GM21717 (cell line): ENCODE data around the gene SLC12A9.

Experiments used
- ATAC-seq: cut with Tn5 transposase; IDR thresholded peaks from one replicate; pipeline ENCODE4 v1.9.1; 2021; ENCODE audit warnings: mild to moderate bottlenecking, moderate library complexity; ENCODE audit not compliant: unreplicated experiment

SLC12A9 gene

DNA sequence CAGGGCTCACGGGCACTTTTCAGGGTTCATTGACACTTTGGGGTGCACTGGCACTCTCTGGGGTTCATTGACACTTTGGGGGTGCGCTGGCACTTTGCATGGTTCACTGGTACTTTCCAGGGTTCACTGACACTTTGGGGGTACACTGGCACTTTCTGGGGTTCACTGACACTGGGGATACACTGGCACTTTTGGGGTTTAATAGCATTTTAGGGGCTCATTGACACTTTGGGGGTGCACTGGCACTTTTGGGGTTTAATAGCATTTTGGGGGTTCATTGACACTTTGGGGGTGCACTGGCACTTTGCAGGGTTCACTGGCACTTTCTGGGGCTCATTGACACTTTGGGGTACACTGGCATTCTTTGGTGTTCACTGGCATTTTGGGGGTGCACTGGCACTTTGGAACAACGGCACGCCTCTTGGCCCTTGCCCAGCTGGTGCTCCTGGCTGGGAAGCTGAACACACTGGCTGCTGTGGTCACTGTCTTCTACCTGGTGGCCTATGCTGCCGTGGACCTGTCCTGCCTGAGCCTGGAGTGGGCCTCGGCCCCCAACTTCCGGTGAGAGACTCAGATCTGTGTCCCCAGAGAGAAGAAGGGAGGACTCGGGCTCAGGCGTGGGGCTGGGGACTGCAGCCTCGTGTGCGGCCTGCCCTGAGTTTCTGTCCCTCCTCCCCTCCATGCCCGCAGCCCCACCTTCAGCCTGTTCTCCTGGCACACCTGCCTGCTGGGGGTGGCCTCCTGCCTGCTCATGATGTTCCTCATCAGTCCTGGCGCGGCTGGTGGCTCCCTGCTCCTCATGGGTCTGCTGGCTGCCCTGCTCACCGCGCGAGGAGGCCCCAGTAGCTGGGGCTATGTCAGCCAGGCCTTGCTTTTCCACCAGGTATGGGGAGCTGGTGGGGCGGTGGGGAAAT, 8.4 kb downstream of the SLC12A9 start:
- ATAC-seq, result no peak

DNA sequence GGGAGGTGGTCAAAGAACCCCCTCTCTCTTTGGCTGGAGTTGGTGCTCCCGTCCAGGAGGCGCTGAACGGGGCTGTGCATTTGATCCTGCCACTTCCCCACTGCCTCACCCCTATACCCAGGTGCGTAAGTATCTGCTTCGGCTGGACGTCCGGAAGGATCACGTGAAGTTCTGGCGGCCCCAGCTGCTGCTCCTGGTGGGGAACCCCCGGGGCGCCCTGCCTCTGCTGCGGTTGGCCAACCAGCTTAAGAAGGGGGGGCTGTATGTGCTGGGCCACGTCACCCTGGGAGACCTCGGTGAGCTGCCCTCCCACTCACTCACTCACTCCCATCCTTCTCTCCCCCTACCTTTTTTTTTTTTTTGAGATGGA, 9.1 kb downstream of the SLC12A9 start:
- no peak for ATAC-seq

DNA sequence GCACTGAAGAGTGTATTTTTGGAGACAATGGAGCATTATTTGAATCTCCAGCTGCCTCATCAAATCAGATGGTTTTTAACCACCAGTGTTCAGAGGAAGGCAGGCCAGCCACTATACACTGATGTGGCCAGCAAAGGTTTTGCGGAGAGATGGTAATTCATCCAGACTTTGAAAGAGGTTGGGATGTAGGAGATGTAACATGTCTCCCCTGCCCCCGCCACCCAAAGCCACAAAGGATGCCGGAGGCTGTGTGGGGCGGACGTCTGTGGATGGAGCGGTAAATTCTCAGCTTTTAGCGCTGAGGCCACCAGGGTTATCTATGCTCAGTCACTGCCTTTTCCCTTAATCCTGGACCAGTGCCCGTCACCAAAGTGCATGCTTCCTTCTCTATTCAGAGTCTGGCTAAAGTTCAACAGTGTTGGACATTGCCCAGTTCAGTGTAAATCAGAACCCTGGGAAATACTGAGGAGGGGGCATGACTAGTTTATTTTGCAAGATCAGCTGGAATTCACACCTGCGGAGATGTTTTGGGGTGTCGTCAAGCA, 11.0 kb downstream of the SLC12A9 start:
- no peak for ATAC-seq

DNA sequence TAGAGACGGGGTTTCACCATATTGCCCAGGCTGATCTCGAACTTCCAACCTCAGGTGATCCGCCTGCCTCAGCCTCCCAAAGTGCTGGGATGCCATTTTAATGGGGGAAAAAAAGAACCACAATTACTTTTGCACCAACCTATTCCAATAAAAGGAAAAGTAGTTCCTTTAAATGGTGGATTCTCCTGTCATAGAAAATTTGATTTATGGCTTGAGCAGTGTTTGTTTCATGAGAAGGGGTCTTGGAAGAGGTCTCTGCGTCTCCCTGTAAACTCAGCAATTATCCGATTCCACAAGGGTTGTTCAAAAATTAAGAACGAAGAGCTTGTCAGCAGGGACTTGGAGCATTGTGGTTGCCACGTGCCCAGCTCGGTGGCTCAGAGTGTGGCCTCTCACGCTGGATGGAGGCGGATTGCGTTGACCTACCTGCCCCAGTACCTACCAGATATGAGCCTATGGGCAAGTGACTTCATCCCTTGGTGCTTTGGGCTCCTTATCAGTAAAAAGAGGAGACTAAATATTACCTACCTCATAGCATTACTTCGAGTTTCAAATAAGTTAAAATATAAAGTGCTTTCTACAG, 11.8 kb downstream of the SLC12A9 start:
- ATAC-seq, result no peak

DNA sequence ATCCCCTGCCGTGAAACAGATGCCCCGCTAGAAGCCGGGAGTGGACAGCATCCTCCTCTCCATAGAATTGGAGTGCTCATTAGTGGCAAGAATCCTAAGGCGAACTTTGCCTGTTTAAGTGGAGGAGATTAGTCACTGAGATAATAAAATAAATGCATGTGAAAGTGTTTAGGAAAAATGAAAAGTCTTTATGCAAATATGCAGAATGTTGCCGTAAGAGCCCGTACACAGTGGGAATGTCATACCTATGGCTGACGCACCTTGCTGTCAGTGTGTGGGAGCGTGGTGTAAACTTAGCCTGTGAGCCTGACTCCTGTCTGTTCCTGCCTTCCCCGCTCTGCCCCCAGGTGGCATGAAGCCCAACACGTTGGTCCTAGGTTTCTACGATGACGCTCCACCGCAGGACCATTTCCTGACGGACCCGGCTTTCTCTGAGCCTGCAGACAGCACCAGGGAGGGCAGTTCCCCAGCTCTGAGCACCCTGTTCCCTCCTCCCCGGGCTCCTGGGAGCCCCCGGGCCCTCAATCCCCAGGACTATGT, 12.9 kb downstream of the SLC12A9 start:
- ATAC-seq, result no peak

DNA sequence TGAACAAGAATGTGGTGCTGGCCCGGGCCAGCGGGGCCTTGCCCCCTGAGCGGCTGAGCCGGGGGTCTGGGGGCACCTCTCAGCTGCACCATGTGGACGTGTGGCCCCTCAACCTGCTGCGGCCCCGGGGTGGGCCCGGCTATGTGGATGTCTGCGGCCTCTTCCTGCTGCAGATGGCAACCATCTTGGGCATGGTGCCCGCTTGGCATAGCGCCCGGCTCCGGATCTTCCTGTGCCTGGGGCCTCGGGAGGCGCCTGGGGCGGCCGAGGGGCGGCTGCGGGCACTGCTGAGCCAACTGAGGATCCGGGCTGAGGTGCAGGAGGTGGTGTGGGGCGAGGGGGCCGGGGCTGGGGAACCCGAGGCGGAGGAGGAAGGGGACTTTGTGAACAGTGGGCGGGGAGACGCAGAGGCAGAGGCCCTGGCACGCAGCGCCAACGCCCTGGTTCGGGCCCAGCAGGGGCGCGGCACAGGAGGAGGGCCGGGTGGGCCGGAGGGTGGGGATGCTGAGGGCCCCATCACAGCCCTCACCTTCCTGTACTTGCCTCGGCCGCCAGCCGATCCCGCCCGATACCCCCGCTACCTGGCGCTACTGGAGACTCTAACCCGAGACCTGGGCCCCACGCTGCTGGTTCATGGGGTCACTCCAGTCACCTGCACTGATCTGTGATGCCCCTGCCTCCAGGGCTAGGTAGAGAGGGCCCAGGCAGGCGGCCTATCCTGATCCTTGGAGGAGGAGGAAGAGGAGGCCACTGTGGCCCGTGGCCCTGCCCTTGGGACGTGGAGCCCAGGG, 13.6 kb downstream of the SLC12A9 start:
- no peak for ATAC-seq

DNA sequence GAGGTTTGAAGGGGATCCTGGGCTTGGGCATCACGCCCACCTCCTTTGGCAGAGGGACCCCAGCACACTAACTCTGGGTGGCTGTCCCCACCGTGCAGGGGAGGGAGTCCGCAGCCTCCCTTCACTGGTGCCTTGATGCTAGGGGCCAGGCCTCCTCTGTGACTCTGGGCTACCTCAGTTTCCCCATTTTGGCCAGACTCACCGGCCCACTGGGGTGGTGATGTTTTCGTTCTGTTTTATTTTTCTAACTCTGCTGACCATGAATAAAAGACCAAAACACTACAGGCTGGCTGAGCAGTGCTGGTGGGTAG, 14.2 kb downstream of the SLC12A9 start:
- no peak for ATAC-seq

DNA sequence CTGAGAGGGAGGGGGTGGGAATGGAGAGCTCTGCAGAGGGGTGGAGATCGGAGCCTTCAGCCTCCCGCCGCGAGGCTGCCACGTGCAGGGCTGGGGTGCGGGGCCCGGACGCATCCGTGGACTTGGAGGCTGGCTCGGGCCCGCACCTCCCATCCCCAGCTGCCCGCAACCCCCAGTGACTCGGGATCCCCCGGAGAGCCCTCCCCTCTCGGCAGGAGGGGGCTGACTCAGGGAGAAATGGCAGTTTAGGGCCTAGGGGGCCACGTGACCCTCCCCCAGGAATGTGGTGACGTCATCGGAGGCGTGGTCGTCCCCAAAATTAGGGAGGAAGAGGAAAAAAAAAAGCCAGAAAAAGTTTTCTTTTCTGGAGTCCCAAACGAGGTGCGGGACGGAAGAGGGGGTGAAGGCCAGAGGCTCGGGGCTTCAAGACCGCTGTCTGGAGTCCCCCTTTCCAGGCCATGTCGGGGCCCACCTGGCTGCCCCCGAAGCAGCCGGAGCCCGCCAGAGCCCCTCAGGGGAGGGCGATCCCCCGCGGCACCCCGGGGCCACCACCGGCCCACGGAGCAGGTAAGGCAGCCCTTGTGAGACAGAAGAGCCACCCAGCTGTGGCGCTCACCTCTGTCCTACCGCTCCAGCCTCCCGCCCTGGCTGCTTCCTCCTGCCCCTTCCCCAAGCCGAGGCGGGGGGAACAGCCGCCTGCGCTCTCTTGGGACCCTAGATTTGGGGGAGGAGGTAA, 14.7 kb downstream of the SLC12A9 start, which contains the start of gene TRIP6:
TRIP6 (plus strand) TSS at position 348 of the 736 bp plus-strand sequence; CDS start at position 459, 111 bp downstream.
- ATAC-seq, result no peak

DNA sequence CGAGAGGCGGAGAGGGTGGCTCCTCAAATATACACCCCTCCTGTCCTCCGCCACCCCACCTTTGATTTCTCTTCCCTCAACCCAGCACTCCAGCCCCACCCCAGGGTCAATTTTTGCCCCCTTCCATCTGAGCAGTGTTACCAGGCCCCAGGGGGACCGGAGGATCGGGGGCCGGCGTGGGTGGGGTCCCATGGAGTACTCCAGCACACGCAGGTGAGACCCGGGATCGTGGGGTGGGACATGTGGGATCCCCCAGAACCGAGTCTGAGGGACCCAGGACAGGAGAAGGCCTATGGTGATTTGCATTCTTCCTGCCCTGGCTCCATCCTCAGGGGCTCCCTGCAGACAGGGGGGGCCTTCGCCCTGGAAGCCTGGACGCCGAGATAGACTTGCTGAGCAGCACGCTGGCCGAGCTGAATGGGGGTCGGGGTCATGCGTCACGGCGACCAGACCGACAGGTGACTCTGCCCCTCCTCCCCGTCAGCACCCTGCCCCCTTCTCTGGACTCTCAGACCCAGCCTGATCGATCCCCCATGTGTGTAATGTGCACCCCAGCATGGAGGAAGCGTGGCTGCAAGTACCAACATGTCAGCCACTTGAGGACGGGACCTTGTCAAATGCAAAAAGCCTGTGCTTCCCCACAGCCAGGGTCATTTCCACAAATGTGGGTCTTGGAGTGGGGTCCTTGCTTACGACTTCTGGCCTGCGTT, 15.4 kb downstream of the SLC12A9 start:
- ATAC-seq, result no peak

DNA sequence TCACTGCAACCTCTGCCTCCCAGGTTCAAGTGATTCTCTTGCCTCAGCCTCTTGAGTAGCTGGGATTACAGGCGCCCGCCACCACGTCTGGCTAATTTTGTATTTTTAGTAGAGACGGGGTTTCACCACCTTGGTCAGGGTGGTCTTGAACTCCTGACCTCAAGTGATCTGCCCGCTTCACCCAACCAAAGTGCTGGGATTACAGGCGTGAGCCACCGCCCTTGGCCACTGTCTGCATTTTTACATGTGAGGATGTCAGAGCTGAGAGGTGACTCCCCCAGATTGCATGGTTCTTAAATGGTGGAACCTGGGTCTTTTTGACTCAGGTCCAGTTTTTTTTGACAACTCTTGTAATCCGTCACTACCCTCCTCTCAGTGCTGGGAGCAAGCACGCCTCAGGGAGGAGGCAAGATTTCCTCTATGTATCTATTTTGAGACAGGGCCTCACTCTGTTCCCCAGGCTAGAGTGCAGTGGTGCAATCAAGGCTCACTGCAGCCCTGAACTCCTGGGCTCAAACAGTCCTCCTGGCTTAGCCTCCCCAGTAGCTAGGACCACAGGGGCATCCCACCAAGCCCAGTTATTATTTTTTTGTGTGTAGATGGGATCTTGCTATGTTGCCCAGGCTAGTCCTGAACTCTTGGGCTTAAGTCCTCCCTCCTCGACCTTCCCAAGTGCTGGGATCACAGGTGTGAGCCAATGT, 21.2 kb downstream of the SLC12A9 start:
- ATAC-seq, result no peak

DNA sequence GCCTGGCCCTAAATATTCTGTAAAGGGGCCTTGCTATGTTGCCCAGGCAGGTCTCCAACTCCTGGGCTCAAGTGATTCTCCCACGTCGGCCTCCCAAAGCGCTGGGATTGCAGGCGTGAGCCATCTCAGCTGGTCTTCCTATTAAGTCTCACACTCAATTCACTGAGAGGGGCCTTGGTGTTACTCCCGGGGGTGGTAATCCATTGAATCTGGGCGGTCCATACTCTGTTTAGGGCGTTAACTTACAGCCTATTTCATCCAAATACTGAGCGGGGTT, 21.7 kb downstream of the SLC12A9 start:
- no peak for ATAC-seq

DNA sequence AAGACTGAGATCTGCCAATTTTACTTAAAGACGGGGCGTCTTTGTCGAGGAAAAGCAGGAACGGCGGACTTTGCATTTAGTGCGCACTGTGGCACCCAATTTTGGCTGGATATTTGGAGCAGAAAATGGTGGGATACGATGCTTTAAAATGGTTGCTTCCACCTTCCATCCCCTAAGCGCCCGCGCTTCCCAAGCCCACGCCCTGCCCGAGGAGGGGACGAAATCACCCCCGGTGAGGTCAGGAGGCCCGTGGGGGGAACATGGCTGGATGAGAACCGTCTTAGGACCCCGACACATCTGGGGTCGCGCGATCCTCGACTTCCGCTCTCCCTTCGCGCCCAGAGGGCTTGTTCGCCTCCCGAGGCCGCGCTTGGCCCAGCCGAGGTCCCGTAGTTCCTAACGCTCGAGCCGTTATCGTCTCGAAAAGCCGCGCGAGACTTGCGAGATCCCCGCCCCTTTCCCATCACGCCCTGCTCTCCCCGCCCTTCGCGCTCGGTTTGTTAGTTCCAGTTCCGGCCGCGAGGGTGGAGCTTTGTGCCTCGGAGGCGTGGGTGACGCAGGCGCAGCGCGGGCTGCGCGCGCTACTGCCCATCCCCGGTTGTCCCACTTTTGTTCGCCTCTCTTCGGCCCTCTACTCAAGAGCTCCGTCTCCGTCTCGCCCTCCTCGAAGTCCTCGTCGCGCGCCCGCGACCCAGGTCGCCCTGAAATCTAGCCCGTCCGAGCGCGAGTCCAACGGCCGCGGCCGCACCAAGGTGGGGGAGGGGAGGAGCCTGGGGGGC, 22.3 kb downstream of the SLC12A9 start, which contains the start of gene SRRT:
SRRT (plus strand) TSS at position 527 of the 779 bp plus-strand sequence. CDS start 488 bp downstream, outside the sequence.
- peak; percentile 74 for ATAC-seq

DNA sequence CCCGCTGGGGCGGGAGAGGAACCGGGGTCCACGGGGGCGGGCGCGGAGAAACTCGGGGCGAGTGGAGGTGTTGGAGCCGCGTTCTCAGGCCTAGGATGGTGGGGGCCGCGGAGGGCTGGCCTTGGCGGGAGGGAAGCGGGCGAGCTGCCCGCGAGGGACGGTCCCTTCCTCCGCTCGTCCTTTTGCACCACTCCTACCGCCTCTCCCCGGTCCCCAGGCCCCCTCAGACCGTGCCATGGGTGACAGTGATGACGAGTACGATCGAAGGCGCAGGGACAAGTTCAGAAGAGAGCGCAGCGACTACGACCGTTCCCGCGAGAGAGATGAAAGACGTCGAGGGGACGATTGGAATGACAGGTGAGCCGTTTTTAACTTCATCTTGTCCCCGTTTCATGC, 22.8 kb downstream of the SLC12A9 start:
- peak; percentile 22 for ATAC-seq

DNA sequence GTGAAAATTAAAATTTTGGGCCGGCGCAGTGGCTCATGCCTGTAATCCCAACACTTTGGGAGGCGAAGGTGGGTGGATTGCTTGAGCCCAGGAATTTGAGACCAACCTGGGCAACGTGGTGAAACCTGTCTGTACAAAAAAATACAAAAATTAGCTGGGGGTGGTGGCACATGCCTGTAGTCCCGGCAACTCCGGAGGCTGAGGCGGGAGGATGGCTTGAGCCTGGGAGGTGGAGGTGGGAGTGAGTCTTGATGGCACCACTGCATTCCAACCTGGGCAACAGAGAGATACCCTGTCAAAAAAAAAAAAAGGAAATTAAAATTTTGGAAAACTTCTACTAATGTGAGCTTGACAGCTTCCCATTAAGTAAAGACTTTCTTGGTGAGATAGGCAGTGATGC, 25.5 kb downstream of the SLC12A9 start:
- no peak for ATAC-seq

DNA sequence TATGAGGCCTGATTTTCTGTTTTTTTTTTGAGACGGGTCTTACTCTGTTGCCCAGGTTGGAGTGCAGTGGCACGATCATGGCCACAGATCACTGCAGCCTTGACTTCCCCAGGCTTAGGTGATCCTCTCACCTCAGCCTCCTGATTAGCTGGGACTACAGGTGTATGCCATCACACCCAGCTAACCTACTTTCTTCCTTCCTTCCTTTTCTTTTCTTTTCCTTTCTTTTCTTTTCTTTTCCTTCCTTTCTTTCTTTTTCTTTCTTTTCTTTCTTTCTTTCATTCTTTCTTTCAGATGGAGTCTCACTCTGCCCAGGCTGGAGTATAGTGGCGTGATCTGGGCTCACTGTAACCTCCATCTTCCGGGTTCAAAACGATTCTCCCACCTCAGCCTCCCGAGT, 26.2 kb downstream of the SLC12A9 start:
- ATAC-seq, result no peak

DNA sequence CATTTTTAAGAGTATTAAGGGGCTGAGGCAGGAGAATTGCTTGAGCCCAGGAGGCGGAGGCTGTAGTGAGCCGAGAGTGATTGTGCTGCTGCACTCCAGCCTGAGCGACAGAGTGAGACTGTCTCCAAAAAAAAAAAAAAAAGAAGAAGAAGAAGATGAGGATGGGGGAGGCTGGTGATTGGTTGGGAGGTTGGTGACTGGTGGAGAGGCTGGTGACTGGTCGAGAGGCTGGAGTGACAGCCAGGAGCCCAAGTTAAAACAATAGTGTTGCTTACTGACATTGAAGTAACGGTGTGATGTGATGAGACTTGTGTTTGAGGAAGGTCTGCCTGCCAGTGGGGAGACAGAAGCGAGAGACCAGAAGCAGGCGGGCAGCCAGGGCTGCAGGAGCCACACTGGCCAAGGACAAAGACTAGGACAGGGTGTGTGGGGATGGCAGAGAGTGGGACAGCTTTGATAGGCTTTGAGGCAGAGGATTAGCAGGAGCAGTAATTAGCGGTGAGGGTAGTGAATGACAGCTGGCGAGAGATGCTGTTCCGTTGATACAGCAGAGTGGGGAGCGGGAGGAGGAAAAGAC, 27.3 kb downstream of the SLC12A9 start:
- no peak for ATAC-seq

DNA sequence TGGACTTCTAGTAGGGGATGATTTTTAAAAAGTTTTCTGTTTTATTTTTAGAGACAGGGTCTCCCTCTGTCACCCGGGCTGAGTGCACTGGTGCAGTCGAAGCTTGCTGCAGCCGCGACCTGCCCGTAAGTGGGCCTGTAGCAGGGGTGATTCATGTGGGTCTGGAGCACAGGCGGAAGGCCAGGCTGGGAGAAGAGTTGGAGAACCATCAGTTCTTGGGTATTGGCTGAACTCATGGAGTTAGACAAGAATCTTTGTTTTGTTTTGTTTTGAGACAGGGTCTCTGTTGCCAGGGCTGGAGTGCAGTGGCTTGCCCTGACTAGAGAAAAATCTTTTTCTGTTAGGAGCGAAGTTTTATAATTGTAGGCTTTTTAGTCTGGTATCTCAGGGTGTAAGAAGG, 28.1 kb downstream of the SLC12A9 start:
- no peak for ATAC-seq

DNA sequence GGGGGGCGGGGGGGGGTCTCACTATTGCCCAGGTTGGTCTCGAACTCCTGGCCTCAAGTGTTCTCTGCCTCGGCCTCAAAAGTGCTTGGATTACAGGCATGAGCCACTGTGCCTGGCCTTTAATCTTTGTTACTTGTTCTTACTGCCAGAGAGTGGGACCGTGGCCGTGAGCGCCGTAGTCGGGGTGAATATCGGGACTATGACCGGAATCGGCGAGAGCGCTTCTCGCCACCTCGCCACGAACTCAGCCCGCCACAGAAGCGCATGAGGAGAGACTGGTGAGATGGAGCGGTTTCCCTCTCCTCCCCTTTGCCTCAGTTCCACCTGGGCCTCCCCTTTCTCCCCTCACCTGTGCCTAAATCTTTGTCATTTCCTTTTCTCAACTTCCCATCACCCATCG, 28.6 kb downstream of the SLC12A9 start:
- no peak for ATAC-seq
